ENCODE measurements around the gene EIF1AD. TPM values are rescaled to one million over a fixed set of nuclear protein-coding genes. Genes with fewer than 3 reads are reported as not detected.

Gene EIF1AD
- total RNA-seq, 4 donors from 2014 or later = 25.3 to 34.9 (median 28.2) TPM

GRCh38 chr11:65973439-65974110, 28.4 kb downstream of the EIF1AD start:
- Histone ChIP-seq H3K9me3 (no peaks in the 10 kb centered on the region), H3K27ac (replicated peaks in 1 of 4) (no peak overlapping the region), H3K36me3 (peaks cover 44 to 85% (median 68%) of the 10 kb centered on the region in 4 donors), H3K4me3 (no peak overlapping the region), H3K27me3 (no peaks in the 10 kb centered on the region), H3K4me1 (no peaks in the 10 kb centered on the region)
- no peak for TF ChIP-seq POLR2AphosphoS5 (IDR thresholded peaks at IDR 0.05)
- TF ChIP-seq POLR2A (IDR thresholded peaks at IDR 0.05; ENCODE audit: low read depth) = no peak
- TF ChIP-seq CTCF (IDR thresholded peaks at IDR 0.05) = no peak
- TF ChIP-seq EP300 (IDR thresholded peaks at IDR 0.05) = no peak
- DNase-seq (ENCODE audit: extremely low spot score) = no peak
- 93% methylated on average over 13 of the region's 13 CpGs for WGBS
- intact Hi-C loops (cut with DNase I) = no loop called here

DNA sequence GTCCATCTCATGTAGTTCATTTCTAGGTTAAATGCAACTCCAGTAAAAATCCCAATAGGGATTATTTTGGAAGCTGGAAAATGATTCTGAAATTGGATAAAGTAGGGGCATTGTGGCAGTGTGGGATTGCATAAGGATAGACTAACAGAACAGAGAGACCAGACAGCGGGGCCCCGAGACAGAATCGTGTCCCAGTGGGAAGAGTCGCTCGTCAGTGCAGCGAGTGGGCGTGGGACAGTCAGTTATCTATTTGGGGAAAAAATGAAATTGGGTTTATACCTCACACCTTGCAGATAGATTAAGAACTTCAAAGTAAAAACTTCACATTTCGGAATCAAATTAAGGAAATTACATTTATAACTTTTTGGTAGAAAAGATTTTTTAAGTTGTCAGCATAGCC, 29.8 kb downstream of the EIF1AD start:
- no peak for DNase-seq (ENCODE audit: extremely low spot score)
- Histone ChIP-seq H3K27me3 (no peaks in the 10 kb centered on the region), H3K27ac (replicated peaks in 1 of 4) (no peak overlapping the region), H3K4me3 (no peak overlapping the region), H3K9me3 (no peaks in the 10 kb centered on the region), H3K36me3 (peaks cover 44 to 85% (median 68%) of the 10 kb centered on the region in 4 donors), H3K4me1 (no peaks in the 10 kb centered on the region)
- 93% methylated on average over 8 of the region's 8 CpGs for WGBS
- intact Hi-C loops (cut with DNase I) = no loop called here
- TF ChIP-seq CTCF (IDR thresholded peaks at IDR 0.05) = no peak
- TF ChIP-seq EP300 (IDR thresholded peaks at IDR 0.05) = no peak
- TF ChIP-seq POLR2AphosphoS5 (IDR thresholded peaks at IDR 0.05) = no peak
- TF ChIP-seq POLR2A (IDR thresholded peaks at IDR 0.05; ENCODE audit: low read depth) = no peak

DNA sequence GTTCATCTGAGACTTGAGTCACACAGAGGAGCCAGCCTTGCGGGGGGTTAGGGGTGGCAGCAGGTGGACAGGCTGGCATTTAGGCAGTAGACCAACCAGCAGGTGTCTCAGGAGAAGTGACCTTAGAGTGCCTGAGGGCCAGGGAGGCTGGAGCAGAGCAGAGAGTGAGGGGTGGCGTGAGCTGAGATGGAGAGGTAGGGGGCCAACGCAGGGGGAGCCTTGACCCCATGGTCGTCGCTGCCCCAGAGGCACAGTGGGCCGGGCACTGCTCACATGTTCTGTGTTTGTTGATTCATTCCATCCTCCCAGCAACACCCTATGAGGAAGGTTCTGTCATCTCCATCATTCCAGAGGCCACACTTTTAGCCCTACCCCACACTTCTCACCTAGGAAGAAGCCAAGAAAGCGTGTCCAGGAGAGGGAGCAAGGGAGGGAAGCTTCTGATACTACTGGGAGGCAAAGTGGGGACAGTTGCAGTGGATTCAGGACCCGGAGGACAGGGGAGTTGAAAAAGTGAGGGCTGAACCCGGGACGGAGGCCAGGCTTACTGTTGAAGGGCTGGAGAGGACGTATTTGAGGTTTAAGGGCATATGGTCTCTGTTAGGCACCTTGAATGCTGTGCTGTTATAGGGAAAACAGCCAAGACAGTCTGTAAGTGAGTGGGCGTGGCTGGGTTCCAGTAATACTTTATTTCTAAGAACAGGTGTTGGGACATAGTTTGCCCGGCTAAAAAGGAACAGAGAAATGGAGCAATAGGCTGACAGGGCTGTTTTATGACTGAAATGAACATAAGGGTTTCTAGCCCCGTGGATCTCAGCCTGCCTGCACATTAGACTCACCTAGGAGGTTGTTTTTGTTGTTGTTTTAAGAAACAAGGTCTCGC, 33.1 kb downstream of the EIF1AD start:
- TF ChIP-seq POLR2AphosphoS5 (IDR thresholded peaks at IDR 0.05) = no peak
- H3K4me1 ChIP-seq = peaks cover 2 to 8% (median 6%) of the 10 kb centered on the region in 4 donors
- DNase-seq (ENCODE audit: extremely low spot score) = no peak
- H3K27ac ChIP-seq (replicated peaks in 1 of 4) = no peak overlapping the region
- WGBS = 77% methylated on average over 15 of the region's 15 CpGs
- no peaks in the 10 kb centered on the region for H3K9me3 ChIP-seq
- intact Hi-C loops (cut with DNase I) = no loop called here
- peaks cover 69 to 92% (median 80%) of the 10 kb centered on the region in 4 donors for H3K36me3 ChIP-seq
- H3K27me3 ChIP-seq = no peaks in the 10 kb centered on the region
- H3K4me3 ChIP-seq = no peak overlapping the region

- 88% methylated on average over 30 of the region's 30 CpGs for WGBS
- H3K9me3 ChIP-seq = no peaks in the 10 kb centered on the region
- H3K27ac ChIP-seq (replicated peaks in 1 of 4) = no peak overlapping the region
- intact Hi-C loops (cut with DNase I) = no loop called here
- no peak overlapping the region for H3K4me3 ChIP-seq
- DNase-seq (ENCODE audit: extremely low spot score) = no peak
- no peak for TF ChIP-seq POLR2AphosphoS5 (IDR thresholded peaks at IDR 0.05)
- TF ChIP-seq CTCF (IDR thresholded peaks at IDR 0.05) = no peak
- no peak for TF ChIP-seq EP300 (IDR thresholded peaks at IDR 0.05)
- TF ChIP-seq POLR2A (IDR thresholded peaks at IDR 0.05; ENCODE audit: low read depth) = no peak
- peaks cover 16 to 22% (median 20%) of the 10 kb centered on the region in 4 donors for H3K4me1 ChIP-seq
- H3K27me3 ChIP-seq = no peaks in the 10 kb centered on the region
- peaks cover 61 to 83% (median 72%) of the 10 kb centered on the region in 4 donors for H3K36me3 ChIP-seq
Measured at GRCh38 chr11:65967329-65967934, 34.5 kb downstream of the EIF1AD start.
